Measurements from ENCODE around the gene CELF5.

DNA sequence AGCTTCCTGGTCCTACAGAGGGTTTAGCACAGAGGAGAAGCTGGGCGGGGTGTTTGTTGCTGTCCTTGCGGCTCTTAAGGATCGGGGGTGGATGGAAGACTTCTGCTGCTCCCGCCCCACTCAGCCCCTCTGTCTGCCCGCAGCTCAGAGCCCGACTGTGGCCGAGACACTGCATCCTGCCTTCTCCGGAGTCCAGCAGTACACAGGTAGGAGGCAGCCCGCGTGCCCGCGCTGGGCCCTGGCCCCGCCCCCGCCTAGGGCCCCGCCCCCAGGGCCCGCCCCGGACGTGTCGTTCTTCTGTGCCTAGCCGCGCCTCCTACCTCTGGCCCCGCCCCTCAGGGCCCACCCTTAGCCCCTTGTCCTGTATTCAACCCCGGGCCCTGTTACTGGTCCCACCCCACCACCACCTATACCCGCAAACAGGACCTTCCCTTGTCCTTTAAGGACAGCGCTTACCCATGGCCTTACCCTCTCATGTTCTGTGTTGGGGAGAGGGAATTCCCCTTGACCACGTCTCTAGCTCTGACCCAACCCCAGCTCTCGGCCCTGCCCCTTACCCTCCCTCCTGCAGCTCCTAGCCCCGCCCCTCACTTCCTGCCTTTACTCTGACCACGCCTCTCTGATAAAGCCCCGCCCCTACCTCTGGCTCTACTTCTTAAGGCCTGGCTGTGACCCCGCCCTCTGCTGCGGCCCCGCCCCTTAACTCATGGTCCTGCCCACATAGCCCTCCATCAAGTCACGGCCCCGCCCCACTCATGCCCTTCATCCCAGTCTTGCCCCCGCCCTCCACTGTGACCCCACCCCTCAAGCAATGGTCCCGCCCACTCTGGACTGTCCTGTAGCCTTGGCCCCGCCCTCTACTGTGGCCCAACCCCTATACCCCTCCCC, 60.5 kb downstream of the CELF5 start:
- TF ChIP-seq, protein P1, sequence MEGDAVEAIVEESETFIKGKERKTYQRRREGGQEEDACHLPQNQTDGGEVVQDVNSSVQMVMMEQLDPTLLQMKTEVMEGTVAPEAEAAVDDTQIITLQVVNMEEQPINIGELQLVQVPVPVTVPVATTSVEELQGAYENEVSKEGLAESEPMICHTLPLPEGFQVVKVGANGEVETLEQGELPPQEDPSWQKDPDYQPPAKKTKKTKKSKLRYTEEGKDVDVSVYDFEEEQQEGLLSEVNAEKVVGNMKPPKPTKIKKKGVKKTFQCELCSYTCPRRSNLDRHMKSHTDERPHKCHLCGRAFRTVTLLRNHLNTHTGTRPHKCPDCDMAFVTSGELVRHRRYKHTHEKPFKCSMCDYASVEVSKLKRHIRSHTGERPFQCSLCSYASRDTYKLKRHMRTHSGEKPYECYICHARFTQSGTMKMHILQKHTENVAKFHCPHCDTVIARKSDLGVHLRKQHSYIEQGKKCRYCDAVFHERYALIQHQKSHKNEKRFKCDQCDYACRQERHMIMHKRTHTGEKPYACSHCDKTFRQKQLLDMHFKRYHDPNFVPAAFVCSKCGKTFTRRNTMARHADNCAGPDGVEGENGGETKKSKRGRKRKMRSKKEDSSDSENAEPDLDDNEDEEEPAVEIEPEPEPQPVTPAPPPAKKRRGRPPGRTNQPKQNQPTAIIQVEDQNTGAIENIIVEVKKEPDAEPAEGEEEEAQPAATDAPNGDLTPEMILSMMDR (IDR thresholded peaks at IDR 0.05), result no peak
- TF ChIP-seq POLR2A (IDR thresholded peaks at IDR 0.05) (no peak), EP300 (IDR thresholded peaks at IDR 0.05) (no peak)

Measured in sigmoid colon (tissue), 4 donors.